Femur (tissue), 1 donor: ENCODE results near the gene RARRES2.

ENCODE experiments used
- DNase-seq: peaks from one replicate; pipeline ENCODE4 v3.0.0-alpha.2; 2017

RARRES2 gene

GRCh38 chr7:150376560-150376959, 35.1 kb upstream of the RARRES2 start:
- DNase-seq, result no peak

GRCh38 chr7:150375662-150376521, 34.5 kb upstream of the RARRES2 start:
- DNase-seq, result no peak

- no peak for DNase-seq
Measured at GRCh38 chr7:150374472-150374871, 33.0 kb upstream of the RARRES2 start.

- DNase-seq, result no peak
Measured at GRCh38 chr7:150374026-150374425, 32.6 kb upstream of the RARRES2 start.

- DNase-seq, result no peak
Measured at GRCh38 chr7:150373049-150373801, 31.8 kb upstream of the RARRES2 start.

- DNase-seq, result no peak
Measured at GRCh38 chr7:150372271-150373048, 31.0 kb upstream of the RARRES2 start.

- DNase-seq, result no peak
Measured at GRCh38 chr7:150371996-150372270, 30.5 kb upstream of the RARRES2 start.

GRCh38 chr7:150371131-150371995, 29.9 kb upstream of the RARRES2 start:
- DNase-seq, result no peak

GRCh38 chr7:150370612-150371071, 29.2 kb upstream of the RARRES2 start:
- no peak for DNase-seq

- no peak for DNase-seq
Measured at GRCh38 chr7:150369748-150370501, 28.5 kb upstream of the RARRES2 start.

- peak; percentile 83 for DNase-seq
Measured at GRCh38 chr7:150368884-150369747, 27.7 kb upstream of the RARRES2 start.

- peak; percentile 94 for DNase-seq
Measured at GRCh38 chr7:150368096-150368883, 26.9 kb upstream of the RARRES2 start, which contains the start of gene REPIN1. REPIN1 (plus strand) TSS chr7:150368822; CDS start chr7:150369712, 890 bp downstream.

- DNase-seq, result no peak
Measured at GRCh38 chr7:150367677-150368095, 26.3 kb upstream of the RARRES2 start.

- DNase-seq, result no peak
Measured at GRCh38 chr7:150365673-150366398, 24.4 kb upstream of the RARRES2 start.

GRCh38 chr7:150365194-150365593, 23.8 kb upstream of the RARRES2 start:
- DNase-seq, result no peak

GRCh38 chr7:150363872-150364271, 22.4 kb upstream of the RARRES2 start:
- no peak for DNase-seq

- no peak for DNase-seq
Measured at GRCh38 chr7:150363370-150363769, 21.9 kb upstream of the RARRES2 start.

- DNase-seq, result no peak
Measured at GRCh38 chr7:150361807-150362621, 20.6 kb upstream of the RARRES2 start.
